MCF 10A (cell line): Measurements from ENCODE around the gene ODAD4. TPM values are rescaled to one million over a fixed set of nuclear protein-coding genes. Genes with fewer than 3 reads are reported as not detected.

Experiments used
- BruUV-seq: library from RNA; stranded (reverse); fragments of 400-500 nt; replicated peaks from 2 replicates; lab custom pipeline; 2021; lab: Mats Ljungman, UMichigan
- CTCF ChIA-PET: fragments of 300-600 bp; sonication (Branson Sonifier 250); formaldehyde crosslinking; extraction: SDS; loops from one replicate; lab custom pipeline; 2021; ENCODE audit warnings: antibody characterized with exemption, inconsistent platforms; lab: Yijun Ruan, JAX
- POLR2A ChIA-PET: fragments of 300-600, 350-650 bp; sonication (Branson Sonifier 250); formaldehyde crosslinking; extraction: SDS; loops from one replicate; lab custom pipeline; 2020; ENCODE audit warnings: antibody characterized with exemption, inconsistent platforms; lab: Yijun Ruan, JAX
- DNase-seq: peaks from one replicate; pipeline ENCODE4 v3.0.0-alpha.2; 2018; ENCODE audit not compliant: unreplicated experiment
- H3K27ac Mint-ChIP-seq: one replicate; pipeline ENCODE4 v1.8.0; 2022; ENCODE audit warnings: mild to moderate bottlenecking, low read depth, mixed read lengths; ENCODE audit not compliant: unreplicated experiment
- H3K27me3 Mint-ChIP-seq: one replicate; pipeline ENCODE4 v1.8.0; 2022; ENCODE audit warnings: mixed read lengths; ENCODE audit not compliant: insufficient read depth, unreplicated experiment
- H3K36me3 Mint-ChIP-seq: one replicate; pipeline ENCODE4 v1.8.0; 2022; ENCODE audit warnings: mild to moderate bottlenecking, moderate library complexity, mixed read lengths; ENCODE audit not compliant: insufficient read depth, unreplicated experiment
- H3K4me1 Mint-ChIP-seq: one replicate; pipeline ENCODE4 v1.8.0; 2022; ENCODE audit warnings: mixed read lengths; ENCODE audit not compliant: insufficient read depth, unreplicated experiment
- H3K4me3 Mint-ChIP-seq: one replicate; pipeline ENCODE4 v1.8.0; 2022; ENCODE audit warnings: mild to moderate bottlenecking, moderate library complexity, mixed read lengths; ENCODE audit not compliant: unreplicated experiment
- H3K9me3 Mint-ChIP-seq: one replicate; pipeline ENCODE4 v1.8.0; 2022; ENCODE audit warnings: mixed read lengths; ENCODE audit not compliant: unreplicated experiment
- CTCF ChIP-seq: fragments of 200-600 bp; IDR thresholded peaks from one replicate; pipeline ENCODE4 v1.8.0; 2022; ENCODE audit warnings: antibody characterized with exemption, mild to moderate bottlenecking; ENCODE audit not compliant: unreplicated experiment
- intact Hi-C: fragments of 100-400 bp; cut with micrococcal nuclease; formaldehyde crosslinking; loops from 2 replicates; pipeline ENCODE4 v1.14.1; 2022
- total RNA-seq: library from RNA; stranded (reverse); gene quantifications from 2 replicates; pipeline ENCODE4 v1.2.3, GENCODE V29; 2022

The ODAD4 gene
- total RNA-seq, 1 experiment from 2014 or later, result 0.96 TPM

GRCh38 chr17:41888332-41888965, 42.0 kb upstream of the ODAD4 start:
- ChIA-PET CTCF (no interaction called here), POLR2A (interaction anchor here (1.5 kb wide), 1 partner anchor 24 kb away, joined by 3 read pairs; no protein-coding TSS in a partner anchor)
- Mint-ChIP-seq H3K36me3 (peaks cover 87% of the 10 kb centered on the region), H3K27ac (no peak overlapping the region), H3K4me1 (no peaks in the 10 kb centered on the region), H3K27me3 (no peaks in the 10 kb centered on the region), H3K9me3 (no peaks in the 10 kb centered on the region), H3K4me3 (no peak overlapping the region)
- BruUV-seq, result no TSS peak
- intact Hi-C loops, result no loop called here
- no peak for TF ChIP-seq CTCF
- DNase-seq, result no peak

- ChIA-PET CTCF (interaction anchor here (0.5 kb wide), 1 partner anchor 214 kb away, joined by 4 read pairs; no protein-coding TSS in a partner anchor), POLR2A (interaction anchor here (0.7 to 1.2 kb wide), 2 partner anchors 56 to 173 kb away, joined by 3 read pairs; no protein-coding TSS in a partner anchor)
- no peaks in the 10 kb centered on the region for H3K27me3 Mint-ChIP-seq
- no peak for TF ChIP-seq CTCF
- no TSS peak for BruUV-seq
- H3K4me3 Mint-ChIP-seq, result no peak overlapping the region
- intact Hi-C loops, result no loop called here
- no peaks in the 10 kb centered on the region for H3K9me3 Mint-ChIP-seq
- no peak for DNase-seq
- no peaks in the 10 kb centered on the region for H3K4me1 Mint-ChIP-seq
- H3K36me3 Mint-ChIP-seq, result peaks cover 80% of the 10 kb centered on the region
- no peak overlapping the region for H3K27ac Mint-ChIP-seq
Measured at GRCh38 chr17:41891135-41892020, 39.0 kb upstream of the ODAD4 start.

GRCh38 chr17:41892021-41892376, 38.4 kb upstream of the ODAD4 start:
- no peak for TF ChIP-seq CTCF
- Mint-ChIP-seq H3K4me1 (no peaks in the 10 kb centered on the region), H3K36me3 (peaks cover 80% of the 10 kb centered on the region), H3K27ac (no peak overlapping the region), H3K4me3 (no peak overlapping the region), H3K27me3 (no peaks in the 10 kb centered on the region), H3K9me3 (no peaks in the 10 kb centered on the region)
- no peak for DNase-seq
- ChIA-PET POLR2A (interaction anchor here (1.2 kb wide), 1 partner anchor 57 kb away, joined by 3 read pairs; no protein-coding TSS in a partner anchor), CTCF (no interaction called here)
- no TSS peak for BruUV-seq
- intact Hi-C loops, result no loop called here

GRCh38 chr17:41893384-41893783, 37.0 kb upstream of the ODAD4 start:
- CTCF ChIA-PET, result interaction anchor here (0.7 kb wide), 1 partner anchor 10 kb away, joined by 3 read pairs; no protein-coding TSS in a partner anchor
- no TSS peak for BruUV-seq
- TF ChIP-seq CTCF, result no peak
- POLR2A ChIA-PET, result interaction anchor here (1.1 to 1.3 kb wide), 2 partner anchors 23 to 28 kb away, joined by 4 read pairs; partner anchors contain the start of gene KLHL11
- no peaks in the 10 kb centered on the region for H3K27me3 Mint-ChIP-seq
- no peak for DNase-seq
- no peak overlapping the region for H3K4me3 Mint-ChIP-seq
- no peaks in the 10 kb centered on the region for H3K4me1 Mint-ChIP-seq
- peaks cover 79% of the 10 kb centered on the region for H3K36me3 Mint-ChIP-seq
- intact Hi-C loops, result no loop called here
- no peaks in the 10 kb centered on the region for H3K9me3 Mint-ChIP-seq
- H3K27ac Mint-ChIP-seq, result no peak overlapping the region
